Panc1 (cell line): Measurements from ENCODE around the gene AGA.

ENCODE experiments used
- CTCF ChIP-seq: fragments of 450-650 bp; IDR thresholded peaks from 2 replicates; pipeline ENCODE4 v1.5.1; 2017; ENCODE audit warnings: mild to moderate bottlenecking
- POLR2AphosphoS5 ChIP-seq: IDR thresholded peaks from 2 replicates; pipeline ENCODE4 v1.6.1; 2012; ENCODE audit warnings: mild to moderate bottlenecking, low read depth, low read length, moderate library complexity
- REST ChIP-seq, 2 experiments: IDR thresholded peaks; 2 replicates each; pipeline ENCODE4 v1.6.1; 2011 to 2012; ENCODE audit warnings: low read depth in 2 of 2, control low read depth in 1 of 2, low read length in 1 of 2, mild to moderate bottlenecking in 1 of 2, moderate library complexity in 1 of 2; ENCODE audit not compliant: insufficient read depth in 1 of 2

DNA sequence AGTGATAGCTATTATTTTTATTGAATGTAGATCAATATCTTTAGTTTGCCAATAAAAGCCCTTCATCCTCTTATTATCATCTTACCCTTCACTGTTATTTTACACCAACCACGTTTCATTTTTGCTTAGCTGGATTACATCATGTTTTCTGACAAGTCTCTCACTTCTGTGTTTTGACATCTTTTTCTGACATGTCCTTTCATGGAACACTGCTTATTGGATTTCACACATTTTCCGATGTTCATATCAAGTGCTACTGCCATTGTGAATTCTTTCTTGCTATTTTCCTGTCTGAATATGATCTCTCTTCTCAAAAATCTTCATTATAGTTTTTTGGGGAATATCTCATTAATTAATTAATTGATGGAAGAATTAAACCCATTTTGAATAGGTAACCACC lies 48.5 kb upstream of the AGA start:
- TF ChIP-seq CTCF (no peak), REST (IDR thresholded peaks at IDR 0.05; ENCODE audit: insufficient read depth in 1 of 2, low read depth in 2 of 2, low read length in 1 of 2) (no peak), POLR2AphosphoS5 (no peak)
